ENCODE measurements around the gene CDC16.
"Not testable (repeated sequence)": the region's sequence is repeated elsewhere in the genome, so short reads cannot be mapped to it uniquely, and the experiment has no call there.

Gene CDC16

GRCh38 chr13:114234645-114235421 lies at the start of gene CDC16:
TSS of gene CDC16 (plus strand) at chr13:114234897. CDS start at chr13:114235085, 188 bp downstream.
- no peak for FAIRE-seq

GRCh38 chr13:114185182-114185971 lies 49.3 kb upstream of the CDC16 start:
- FAIRE-seq = no peak

- FAIRE-seq = no peak
These were observed 39.8 kb upstream of the CDC16 start for GRCh38 chr13:114194853-114195252.

- FAIRE-seq = no peak
These were observed 38.1 kb upstream of the CDC16 start for GRCh38 chr13:114196629-114197028.

GRCh38 chr13:114198556-114198955 lies 36.1 kb upstream of the CDC16 start:
- no peak for FAIRE-seq

GRCh38 chr13:114199526-114199925 lies 35.2 kb upstream of the CDC16 start:
- not testable (repeated sequence) for FAIRE-seq

GRCh38 chr13:114199954-114200353 lies 34.7 kb upstream of the CDC16 start:
- FAIRE-seq = no peak

GRCh38 chr13:114200399-114200911 lies 34.2 kb upstream of the CDC16 start:
- FAIRE-seq = no peak

GRCh38 chr13:114202581-114202980 lies 32.1 kb upstream of the CDC16 start:
- FAIRE-seq = no peak

- FAIRE-seq = no peak
These were observed 31.2 kb upstream of the CDC16 start for GRCh38 chr13:114203536-114203935.

GRCh38 chr13:114204894-114205293 lies 29.8 kb upstream of the CDC16 start:
- no peak for FAIRE-seq

- FAIRE-seq = no peak
These were observed 26.6 kb upstream of the CDC16 start for GRCh38 chr13:114208134-114208533.

GRCh38 chr13:114211446-114212157 lies 23.1 kb upstream of the CDC16 start:
- no peak for FAIRE-seq

- FAIRE-seq = no peak
These were observed 22.6 kb upstream of the CDC16 start for GRCh38 chr13:114212158-114212495.

GRCh38 chr13:114213980-114214379 lies 20.7 kb upstream of the CDC16 start:
- no peak for FAIRE-seq

- FAIRE-seq = no peak
These were observed 15.3 kb upstream of the CDC16 start for GRCh38 chr13:114219392-114219791.

GRCh38 chr13:114222461-114222968 lies 12.2 kb upstream of the CDC16 start:
- no peak for FAIRE-seq

- no peak for FAIRE-seq
These were observed 10.5 kb upstream of the CDC16 start for GRCh38 chr13:114224201-114224600.

- no peak for FAIRE-seq
These were observed 9.1 kb upstream of the CDC16 start for GRCh38 chr13:114225610-114226009.

GRCh38 chr13:114226088-114226487 lies 8.6 kb upstream of the CDC16 start:
- FAIRE-seq = no peak

- no peak for FAIRE-seq
These were observed 7.9 kb upstream of the CDC16 start for GRCh38 chr13:114226699-114227323.

GRCh38 chr13:114227528-114227927 lies 7.2 kb upstream of the CDC16 start:
- FAIRE-seq = no peak

GRCh38 chr13:114228176-114228575 lies 6.5 kb upstream of the CDC16 start:
- FAIRE-seq = no peak
